SK-N-SH (cell line): Measurements from ENCODE around the gene SCAND1.

Experiments
- EP300 ChIP-seq, 2 experiments: IDR thresholded peaks; 2 replicates each; pipeline versions ENCODE4 v1.4.0 to v1.6.1; 2012; ENCODE audit warnings: borderline replicate concordance in 1 of 2, low read depth in 1 of 2, low read length in 1 of 2
- GABPA ChIP-seq: IDR thresholded peaks from 2 replicates; pipeline ENCODE4 v1.4.0; 2012; ENCODE audit warnings: low read depth, mild to moderate bottlenecking
- MAX ChIP-seq: IDR thresholded peaks from 2 replicates; pipeline ENCODE4 v1.4.0; 2012; ENCODE audit warnings: low read depth
- TF ChIP-seq, protein P1 (sequence below): fragments of 200-600 bp; sonication (generic); IDR thresholded peaks from 2 replicates; pipeline ENCODE4 v1.6.1; 2017; ENCODE audit warnings: antibody characterized with exemption, mild to moderate bottlenecking, moderate library complexity

GRCh38 chr20:35978041-35978513 is 23.8 kb upstream of the SCAND1 start:
- no peak for TF ChIP-seq MAX
- TF ChIP-seq, protein P1, sequence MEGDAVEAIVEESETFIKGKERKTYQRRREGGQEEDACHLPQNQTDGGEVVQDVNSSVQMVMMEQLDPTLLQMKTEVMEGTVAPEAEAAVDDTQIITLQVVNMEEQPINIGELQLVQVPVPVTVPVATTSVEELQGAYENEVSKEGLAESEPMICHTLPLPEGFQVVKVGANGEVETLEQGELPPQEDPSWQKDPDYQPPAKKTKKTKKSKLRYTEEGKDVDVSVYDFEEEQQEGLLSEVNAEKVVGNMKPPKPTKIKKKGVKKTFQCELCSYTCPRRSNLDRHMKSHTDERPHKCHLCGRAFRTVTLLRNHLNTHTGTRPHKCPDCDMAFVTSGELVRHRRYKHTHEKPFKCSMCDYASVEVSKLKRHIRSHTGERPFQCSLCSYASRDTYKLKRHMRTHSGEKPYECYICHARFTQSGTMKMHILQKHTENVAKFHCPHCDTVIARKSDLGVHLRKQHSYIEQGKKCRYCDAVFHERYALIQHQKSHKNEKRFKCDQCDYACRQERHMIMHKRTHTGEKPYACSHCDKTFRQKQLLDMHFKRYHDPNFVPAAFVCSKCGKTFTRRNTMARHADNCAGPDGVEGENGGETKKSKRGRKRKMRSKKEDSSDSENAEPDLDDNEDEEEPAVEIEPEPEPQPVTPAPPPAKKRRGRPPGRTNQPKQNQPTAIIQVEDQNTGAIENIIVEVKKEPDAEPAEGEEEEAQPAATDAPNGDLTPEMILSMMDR: no peak
- TF ChIP-seq EP300 (IDR thresholded peaks at IDR 0.05; ENCODE audit: borderline replicate concordance in 1 of 2, low read depth in 1 of 2, low read length in 1 of 2): no peak
- TF ChIP-seq GABPA: no peak
